GM12878 (cell line): ENCODE measurements around the gene ATF6B.

Experiments used
- CREB1 ChIP-seq: IDR thresholded peaks from 2 replicates; pipeline ENCODE4 v1.6.1; 2012; ENCODE audit warnings: low read depth, mild to moderate bottlenecking, inconsistent platforms
- CTCF ChIP-seq, 3 experiments: IDR thresholded peaks in 2 of 3; conservative IDR thresholded peaks in 1 of 3; 2 replicates each; pipeline ENCODE4 v1.5.1; 2011; ENCODE audit warnings: low read depth in 3 of 3, low read length in 3 of 3, mild to moderate bottlenecking in 3 of 3, control low read depth in 2 of 3, moderate library complexity in 2 of 3, inconsistent platforms in 1 of 3, mixed read lengths in 1 of 3; ENCODE audit not compliant: control insufficient read depth in 2 of 3, insufficient read depth in 1 of 3; ENCODE audit errors: extremely low read depth in 1 of 3
- USF1 ChIP-seq: IDR thresholded peaks from 2 replicates; pipeline ENCODE4 v1.6.1; 2011; ENCODE audit warnings: borderline replicate concordance, low read depth, mild to moderate bottlenecking, moderate library complexity, mixed read lengths, low read length; ENCODE audit not compliant: insufficient read depth; ENCODE audit errors: extremely low read length
- ZNF274 ChIP-seq: IDR thresholded peaks from one replicate; pipeline ENCODE4 v1.8.0; 2011; ENCODE audit not compliant: insufficient read length, insufficient read depth

- TF ChIP-seq USF1 (no peak), CTCF (IDR thresholded peaks at IDR 0.05 in 2 of 3, conservative IDR thresholded peaks at IDR 0.05 in 1 of 3; ENCODE audit: control insufficient read depth in 2 of 3, extremely low read depth in 1 of 3, insufficient read depth in 1 of 3, low read depth in 3 of 3, low read length in 3 of 3) (no peak), ZNF274 (no peak), CREB1 (no peak)
Observed at GRCh38 chr6:32083812-32084768, 44.0 kb downstream of the ATF6B start.
